ENCODE data around the gene GHRHR. TPM values are rescaled to one million over a fixed set of nuclear protein-coding genes. Genes with fewer than 3 reads are reported as not detected.

Gene GHRHR
- polyA plus RNA-seq, 1 donor from 2014 or later, result not detected

DNA sequence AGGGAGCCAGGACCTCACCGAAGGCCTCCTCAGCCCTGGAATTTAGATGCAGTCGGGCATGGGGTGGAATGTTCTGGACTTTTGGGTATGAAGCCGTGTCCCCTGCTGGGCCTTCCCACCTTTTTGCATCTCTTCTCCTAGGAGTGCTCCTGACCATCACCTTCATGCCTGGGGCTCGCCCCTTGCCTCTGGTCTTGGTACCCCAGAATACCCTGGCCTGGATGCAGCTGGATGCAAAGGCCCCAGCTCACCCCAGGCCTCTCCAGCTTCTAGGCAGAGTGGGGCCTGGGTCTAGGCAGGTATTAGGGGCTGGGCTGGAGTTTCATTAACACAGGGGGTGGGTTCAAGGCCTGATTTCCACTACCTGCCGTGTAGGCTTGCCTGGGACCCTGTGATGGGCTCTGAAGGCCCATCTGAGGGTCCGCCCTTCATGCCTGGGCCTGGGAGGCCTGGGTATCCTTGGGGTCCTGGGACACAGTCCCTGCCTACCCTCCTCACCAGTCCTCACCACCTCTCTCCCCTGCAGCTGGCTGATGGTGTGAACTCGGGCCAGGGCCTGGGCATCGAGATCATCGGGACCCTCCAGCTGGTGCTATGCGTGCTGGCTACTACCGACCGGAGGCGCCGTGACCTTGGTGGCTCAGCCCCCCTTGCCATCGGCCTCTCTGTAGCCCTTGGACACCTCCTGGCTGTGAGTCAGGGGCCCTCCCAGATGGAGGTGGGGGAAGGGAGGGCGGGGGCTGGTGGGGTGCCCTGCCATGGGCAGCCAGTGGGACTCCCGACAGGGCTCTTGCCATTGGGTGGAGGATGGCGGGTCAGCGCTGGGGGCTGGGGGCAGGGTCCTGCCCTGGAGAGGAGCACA, 42.0 kb upstream of the GHRHR start:
- Histone ChIP-seq H3K9ac (ENCODE audit: low read length) (no peak overlapping the region), H3K9me3 (ENCODE audit: low read length) (peaks cover under 1% of the 10 kb centered on the region), H4K20me1 (ENCODE audit: insufficient read depth) (no peaks in the 10 kb centered on the region), H3F3A (ENCODE audit: insufficient read depth, low read length, poor library complexity, severe bottlenecking) (no peaks in the 10 kb centered on the region), H3K79me2 (replicated peaks; ENCODE audit: insufficient read depth, low read length) (no peaks in the 10 kb centered on the region), H2AFZ (ENCODE audit: low read depth, low read length) (no peak overlapping the region), H3K4me3 (ENCODE audit: low read length) (no peak overlapping the region), H3K27ac (ENCODE audit: low read length) (no peak overlapping the region), H3K4me2 (ENCODE audit: low read length) (no peak overlapping the region), H3K9me2 (ENCODE audit: insufficient read depth, low read length) (no peaks in the 10 kb centered on the region), H3K27me3 (ENCODE audit: insufficient read depth, low read depth, low read length) (no peaks in the 10 kb centered on the region), H3K36me3 (ENCODE audit: insufficient read depth, low read length) (no peaks in the 10 kb centered on the region)
- TF ChIP-seq EP300 (conservative IDR thresholded peaks at IDR 0.05; ENCODE audit: poor library complexity, severe bottlenecking) (no peak), SMC3 (conservative IDR thresholded peaks at IDR 0.05; ENCODE audit: poor library complexity) (no peak), TAF1 (IDR thresholded peaks at IDR 0.05; ENCODE audit: low read depth) (no peak), MXI1 (conservative IDR thresholded peaks at IDR 0.05; ENCODE audit: poor library complexity, severe bottlenecking) (no peak), POLR2AphosphoS5 (IDR thresholded peaks at IDR 0.05) (no peak), REST (IDR thresholded peaks at IDR 0.05; ENCODE audit: borderline replicate concordance) (no peak), CTCF (IDR thresholded peaks at IDR 0.05; ENCODE audit: poor library complexity, severe bottlenecking) (no peak), RAD21 (conservative IDR thresholded peaks at IDR 0.05) (no peak), EZH2 (IDR thresholded peaks at IDR 0.05; ENCODE audit: borderline replicate concordance, insufficient read depth, low read length, poor library complexity, severe bottlenecking) (no peak)

DNA sequence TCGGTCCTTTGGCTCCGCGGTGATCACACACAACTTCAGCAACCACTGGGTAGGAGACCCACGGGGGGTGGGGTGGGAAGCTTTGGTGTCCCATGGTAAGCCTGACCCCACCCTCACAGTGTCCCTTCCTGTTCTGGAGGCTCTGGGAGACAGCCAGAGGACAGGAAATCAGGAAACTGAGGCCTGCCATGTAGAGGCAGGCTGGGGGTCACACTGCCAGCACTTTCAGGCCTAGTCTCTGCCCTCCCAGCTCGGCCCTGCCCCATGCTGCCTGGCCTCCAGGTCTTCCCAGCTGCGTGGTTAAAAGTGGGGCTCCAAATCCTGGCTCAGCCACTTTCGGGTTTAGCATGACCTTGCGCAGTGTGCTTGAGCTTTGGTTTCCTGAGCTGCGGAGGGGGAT, 41.2 kb upstream of the GHRHR start:
- Histone ChIP-seq H3K9ac (ENCODE audit: low read length) (no peak overlapping the region), H2AFZ (ENCODE audit: low read depth, low read length) (no peak overlapping the region), H3K27me3 (ENCODE audit: insufficient read depth, low read depth, low read length) (no peaks in the 10 kb centered on the region), H3F3A (ENCODE audit: insufficient read depth, low read length, poor library complexity, severe bottlenecking) (no peaks in the 10 kb centered on the region), H3K79me2 (replicated peaks; ENCODE audit: insufficient read depth, low read length) (no peaks in the 10 kb centered on the region), H3K4me2 (ENCODE audit: low read length) (no peak overlapping the region), H4K20me1 (ENCODE audit: insufficient read depth) (no peaks in the 10 kb centered on the region), H3K27ac (ENCODE audit: low read length) (no peak overlapping the region), H3K36me3 (ENCODE audit: insufficient read depth, low read length) (no peaks in the 10 kb centered on the region), H3K9me3 (ENCODE audit: low read length) (peaks cover 7% of the 10 kb centered on the region), H3K9me2 (ENCODE audit: insufficient read depth, low read length) (no peaks in the 10 kb centered on the region), H3K4me3 (ENCODE audit: low read length) (no peak overlapping the region)
- TF ChIP-seq RAD21 (conservative IDR thresholded peaks at IDR 0.05) (no peak), EZH2 (IDR thresholded peaks at IDR 0.05; ENCODE audit: borderline replicate concordance, insufficient read depth, low read length, poor library complexity, severe bottlenecking) (no peak), POLR2AphosphoS5 (IDR thresholded peaks at IDR 0.05) (no peak), EP300 (conservative IDR thresholded peaks at IDR 0.05; ENCODE audit: poor library complexity, severe bottlenecking) (no peak), TAF1 (IDR thresholded peaks at IDR 0.05; ENCODE audit: low read depth) (no peak), CTCF (IDR thresholded peaks at IDR 0.05; ENCODE audit: poor library complexity, severe bottlenecking) (no peak), SMC3 (conservative IDR thresholded peaks at IDR 0.05; ENCODE audit: poor library complexity) (no peak), REST (IDR thresholded peaks at IDR 0.05; ENCODE audit: borderline replicate concordance) (no peak), MXI1 (conservative IDR thresholded peaks at IDR 0.05; ENCODE audit: poor library complexity, severe bottlenecking) (no peak)

Data from neural cell (in vitro differentiated cells).